Esophagus squamous epithelium (tissue), 5 donors: ENCODE data around the gene RABL3. TPM values are rescaled to one million over a fixed set of nuclear protein-coding genes. Genes with fewer than 3 reads are reported as not detected.
"Not testable (repeated sequence)": the region's sequence is repeated elsewhere in the genome, so short reads cannot be mapped to it uniquely, and the experiment has no call there.

Source experiments
- DNase-seq: peaks from one replicate; lab custom pipeline; 2025; lab: John Stamatoyannopoulos, UW
- H3K27ac ChIP-seq, 4 donors: fragments of 200-600 bp; sonication (generic); one replicate each; pipeline ENCODE4 v1.5.1; 2016 to 2019; ENCODE audit warnings: mild to moderate bottlenecking in 1 of 4
- H3K27me3 ChIP-seq, 4 donors: fragments of 200-600 bp; sonication (generic); 1 replicate in 3 of 4; 2 replicates in 1 of 4; pipeline versions ENCODE4 v1.5.1 to v1.6.0; 2017 to 2021; ENCODE audit warnings: antibody characterized with exemption in 1 of 4
- H3K36me3 ChIP-seq, 3 donors: fragments of 200-600 bp; sonication (generic); one replicate each; pipeline ENCODE4 v1.5.1; 2016 to 2019
- H3K4me1 ChIP-seq, 3 donors: fragments of 200-600 bp; sonication (generic); one replicate each; pipeline ENCODE4 v1.5.1; 2017 to 2019
- H3K4me3 ChIP-seq, 4 donors: fragments of 200-600 bp; sonication (generic); 1 replicate in 3 of 4; 2 replicates in 1 of 4; pipeline ENCODE4 v1.5.1; 2016 to 2019; ENCODE audit warnings: mild to moderate bottlenecking in 2 of 4, moderate library complexity in 1 of 4
- H3K9me3 ChIP-seq, 3 donors: fragments of 200-600 bp; sonication (generic); one replicate each; pipeline ENCODE4 v1.5.1; 2016 to 2019
- CTCF ChIP-seq, 6 experiments: fragments of 450-650 bp in 4 of 6; fragments of 200-600 bp in 2 of 6; sonication (generic) in 2 of 6; IDR thresholded peaks; one replicate each; pipeline ENCODE4 v1.5.1; 2016 to 2019; ENCODE audit warnings: antibody characterized with exemption in 6 of 6, mild to moderate bottlenecking in 4 of 6, moderate library complexity in 4 of 6
- POLR2A ChIP-seq, 4 donors: fragments of 450-650 bp; IDR thresholded peaks; one replicate each; pipeline ENCODE4 v1.6.1; 2017; ENCODE audit warnings: antibody characterized with exemption in 4 of 4, mild to moderate bottlenecking in 4 of 4, moderate library complexity in 3 of 4
- WGBS, 2 donors: methylation state at CpG; one replicate each; pipeline ENCODE4 v1.1.5; 2018; 5-methylcytosine and 5-hydroxymethylcytosine counted together
- intact Hi-C: fragments of 100-400 bp; cut with DNase I; formaldehyde crosslinking; loops from one replicate; pipeline ENCODE4 v1.15.0; 2022
- total RNA-seq, 4 donors: library from RNA; depleted of rRNA; stranded (reverse); fragments of >200 nt; gene quantifications; one replicate each; pipeline ENCODE4 v1.1.0, GENCODE V29; 2016
- donor health status: DM: yes; HTN: yes; CAD: no.

Gene RABL3
- total RNA-seq = 10 to 100 TPM in 3 of 4 donors, 1 to 10 TPM in 1; 8.0 to 15.4 (median 13.4) TPM

- peaks cover 0 to 11% (median 0%) of the 10 kb centered on the region in 3 donors for H3K36me3 ChIP-seq
- no peaks in the 10 kb centered on the region for H3K27me3 ChIP-seq
- peak within 1 kb of the TSS; percentile 70 to 99 (median 90) for H3K4me3 ChIP-seq
- intact Hi-C loops = no loop called here
- peak; percentile 84 for DNase-seq
- peak within 1 kb of the TSS; percentile 93 to 97 (median 96) for H3K27ac ChIP-seq
- TF ChIP-seq CTCF (IDR thresholded peaks at IDR 0.05) (no peak), POLR2A (IDR thresholded peaks at IDR 0.05) (peak in 3 of 4 donors; percentile 48 to 72 (median 58))
- peaks cover 12 to 26% (median 12%) of the 10 kb centered on the region in 3 donors for H3K4me1 ChIP-seq
- H3K9me3 ChIP-seq = peaks cover 0 to 11% (median 0%) of the 10 kb centered on the region in 3 donors
- 0% methylated on average over 35 of the region's 39 CpGs for WGBS, 2 donors
These were observed at the start of gene RABL3, which contains the start of gene GTF2E1 for GRCh38 chr3:120742198-120742848. TSS of gene RABL3 (minus strand) at chr3:120742516. CDS start at chr3:120742507, 9 bp downstream. TSS of gene GTF2E1 (plus strand) at chr3:120742744. CDS start at chr3:120750553, 7,809 bp downstream.

GRCh38 chr3:120791913-120792312, 49.6 kb upstream of the RABL3 start:
- Histone ChIP-seq H3K4me1 (no peaks in the 10 kb centered on the region), H3K36me3 (no peaks in the 10 kb centered on the region), H3K27me3 (no peaks in the 10 kb centered on the region), H3K4me3 (no peak overlapping the region), H3K27ac (no peak overlapping the region), H3K9me3 (no peaks in the 10 kb centered on the region)
- WGBS, 2 donors = 13 to 15% methylated on average over 1 of the region's 1 CpG
- intact Hi-C loops = loop anchor here (5.0 kb wide), 1 partner anchor 445 kb away; the partner anchor contains the start of gene LRRC58
- TF ChIP-seq POLR2A (IDR thresholded peaks at IDR 0.05) (no peak), CTCF (IDR thresholded peaks at IDR 0.05) (no peak)
- DNase-seq = no peak

GRCh38 chr3:120791010-120791409, 48.7 kb upstream of the RABL3 start:
- Histone ChIP-seq H3K4me3 (no peak overlapping the region), H3K4me1 (no peaks in the 10 kb centered on the region), H3K36me3 (no peaks in the 10 kb centered on the region), H3K9me3 (no peaks in the 10 kb centered on the region), H3K27me3 (no peaks in the 10 kb centered on the region), H3K27ac (no peak overlapping the region)
- no peak for DNase-seq
- no peak for TF ChIP-seq CTCF (IDR thresholded peaks at IDR 0.05)
- no peak for TF ChIP-seq POLR2A (IDR thresholded peaks at IDR 0.05)
- intact Hi-C loops = loop anchor here (5.0 kb wide), 1 partner anchor 444 kb away; the partner anchor contains the start of gene LRRC58
- 65 to 78% methylated on average over 1 of the region's 1 CpG for WGBS, 2 donors

- DNase-seq, H3K4me3 ChIP-seq, H3K4me1 ChIP-seq, H3K27me3 ChIP-seq, H3K27ac ChIP-seq, H3K9me3 ChIP-seq, intact Hi-C loops: not testable (repeated sequence)
- 61 to 62% methylated on average over 5 of the region's 5 CpGs for WGBS, 2 donors
- peaks cover 0 to 19% (median 0%) of the 10 kb centered on the region in 3 donors for H3K36me3 ChIP-seq
These were observed 43.5 kb upstream of the RABL3 start for GRCh38 chr3:120785832-120786231.

GRCh38 chr3:120780977-120781376, 38.7 kb upstream of the RABL3 start:
- intact Hi-C loops = no loop called here
- no peak for DNase-seq
- H3K4me3 ChIP-seq = no peak overlapping the region
- H3K9me3 ChIP-seq = no peaks in the 10 kb centered on the region
- peaks cover 0 to 53% (median 0%) of the 10 kb centered on the region in 3 donors for H3K36me3 ChIP-seq
- WGBS, 2 donors = 73 to 75% methylated on average over 13 of the region's 13 CpGs
- no peak overlapping the region for H3K27ac ChIP-seq
- no peaks in the 10 kb centered on the region for H3K27me3 ChIP-seq
- no peak for TF ChIP-seq POLR2A (IDR thresholded peaks at IDR 0.05)
- TF ChIP-seq CTCF (IDR thresholded peaks at IDR 0.05) = no peak
- H3K4me1 ChIP-seq = no peaks in the 10 kb centered on the region
